GM19240 (cell line): ENCODE results near the gene SOX15.

Experiments used
- DNase-seq: peaks from one replicate; pipeline ENCODE4 v3.0.0; 2011; ENCODE audit warnings: low spot score; ENCODE audit not compliant: insufficient read length

SOX15 gene

GRCh38 chr17:7577327-7578199, 12.3 kb downstream of the SOX15 start:
- no peak for DNase-seq

- DNase-seq = no peak
Measured at GRCh38 chr17:7576432-7576937, 13.4 kb downstream of the SOX15 start.

GRCh38 chr17:7575959-7576358, 13.9 kb downstream of the SOX15 start:
- DNase-seq = no peak

GRCh38 chr17:7575481-7575883, 14.4 kb downstream of the SOX15 start:
- no peak for DNase-seq

- no peak for DNase-seq
Measured at GRCh38 chr17:7574176-7574953, 15.5 kb downstream of the SOX15 start.

GRCh38 chr17:7573324-7574080, 16.4 kb downstream of the SOX15 start:
- DNase-seq = peak; percentile 65

GRCh38 chr17:7572588-7573323, 17.1 kb downstream of the SOX15 start:
- DNase-seq = peak; percentile 98

GRCh38 chr17:7572338-7572587, 17.6 kb downstream of the SOX15 start:
- DNase-seq = no peak

GRCh38 chr17:7570351-7570750, 19.5 kb downstream of the SOX15 start:
- DNase-seq = no peak

GRCh38 chr17:7569571-7569970, 20.3 kb downstream of the SOX15 start:
- DNase-seq = no peak

- no peak for DNase-seq
Measured at GRCh38 chr17:7563115-7563869, 26.6 kb downstream of the SOX15 start.

- no peak for DNase-seq
Measured at GRCh38 chr17:7562208-7562605, 27.7 kb downstream of the SOX15 start.

- DNase-seq = peak; percentile 88
Measured at GRCh38 chr17:7561589-7562207, 28.2 kb downstream of the SOX15 start, which contains the start of gene SENP3. Gene SENP3, plus strand, starts transcription at chr17:7561919. Its CDS starts 1,158 bp downstream, at chr17:7563077.

GRCh38 chr17:7561028-7561575, 28.8 kb downstream of the SOX15 start:
- DNase-seq = peak; percentile 90

- DNase-seq = no peak
Measured at GRCh38 chr17:7560172-7561027, 29.5 kb downstream of the SOX15 start.

- DNase-seq = no peak
Measured at GRCh38 chr17:7559320-7560171, 30.3 kb downstream of the SOX15 start.

GRCh38 chr17:7558544-7559319, 31.2 kb downstream of the SOX15 start, which contains the start of gene TNFSF13:
Gene TNFSF13, plus strand, starts transcription at chr17:7558750. Its CDS starts 290 bp downstream, at chr17:7559040.
- no peak for DNase-seq
